ENCODE data around the gene CTSW. TPM values are rescaled to one million over a fixed set of nuclear protein-coding genes. Genes with fewer than 3 reads are reported as not detected.

The CTSW gene
- total and polyA plus RNA-seq, 12 donors: 0.17 to 7.9 (median 0.55) TPM; not detected in 1

- H3K27me3 ChIP-seq: no peaks in the 10 kb centered on the region
- H3K4me3 ChIP-seq: no peak overlapping the region
- peaks cover 0 to 36% (median 4%) of the 10 kb centered on the region in 9 donors for H3K36me3 ChIP-seq
- H3K4me1 ChIP-seq: peaks cover 4 to 25% (median 8%) of the 10 kb centered on the region in 9 donors
- ATAC-seq (no peak), DNase-seq (no peak)
- TF ChIP-seq CTCF (IDR thresholded peaks at IDR 0.05): no peak
- no peaks in the 10 kb centered on the region for H3K9me3 ChIP-seq
- H3K27ac ChIP-seq: no peak overlapping the region
- WGBS, 2 donors: 50 to 61% methylated on average over 2 of the region's 2 CpGs
- intact Hi-C loops (cut with DNase I): no loop called here
Observed at GRCh38 chr11:65925397-65925796, 45.8 kb downstream of the CTSW start.

GRCh38 chr11:65927904-65928397, 48.3 kb downstream of the CTSW start:
- ATAC-seq: peak in 7 of 8 donors; percentile 9 to 56 (median 49)
- H3K27ac ChIP-seq: peak overlapping the region in 4 of 10 donors; percentile 22 to 85 (median 44)

GRCh38 chr11:65928667-65929066, 49.0 kb downstream of the CTSW start:
- H3K27ac ChIP-seq: peak overlapping the region in 1 of 10 donors; percentile 85
- ATAC-seq (no peak), DNase-seq (no peak)
- H3K4me3 ChIP-seq: peak overlapping the region in 1 of 10 donors; percentile 37
- no peaks in the 10 kb centered on the region for H3K9me3 ChIP-seq
- no peak for TF ChIP-seq CTCF (IDR thresholded peaks at IDR 0.05)
- peaks cover 0 to 5% (median 3%) of the 10 kb centered on the region in 7 donors for H3K27me3 ChIP-seq
- intact Hi-C loops (cut with DNase I): no loop called here
- peaks cover 0 to 16% (median 0%) of the 10 kb centered on the region in 9 donors for H3K4me1 ChIP-seq
- WGBS, 2 donors: 62 to 73% methylated on average over 6 of the region's 6 CpGs
- peaks cover 0 to 3% (median 0%) of the 10 kb centered on the region in 9 donors for H3K36me3 ChIP-seq

More at GRCh38 chr11:65927904-65928397, 48.3 kb downstream of the CTSW start:
- intact Hi-C loops (cut with DNase I): no loop called here
- no peak for TF ChIP-seq CTCF (IDR thresholded peaks at IDR 0.05)
- no peaks in the 10 kb centered on the region for H3K9me3 ChIP-seq
- H3K4me3 ChIP-seq: peak overlapping the region in 1 of 10 donors; percentile 37
- H3K27me3 ChIP-seq: peaks cover 0 to 3% (median 0%) of the 10 kb centered on the region in 7 donors
- 55 to 59% methylated on average over 9 of the region's 9 CpGs for WGBS, 2 donors
- peaks cover 0 to 16% (median 0%) of the 10 kb centered on the region in 9 donors for H3K4me1 ChIP-seq
- peaks cover 0 to 10% (median 3%) of the 10 kb centered on the region in 9 donors for H3K36me3 ChIP-seq
- peak in 1 of 2 donors; percentile 33 for DNase-seq

- no peak for DNase-seq
- WGBS, 2 donors: 47 to 52% methylated on average over 13 of the region's 13 CpGs
- peaks cover 0 to 11% (median 3%) of the 10 kb centered on the region in 7 donors for H3K27me3 ChIP-seq
- no peak for ATAC-seq
- H3K9me3 ChIP-seq: no peaks in the 10 kb centered on the region
- H3K4me1 ChIP-seq: peaks cover 0 to 16% (median 0%) of the 10 kb centered on the region in 9 donors
- no peak overlapping the region for H3K4me3 ChIP-seq
- H3K27ac ChIP-seq: no peak overlapping the region
- intact Hi-C loops (cut with DNase I): no loop called here
- no peaks in the 10 kb centered on the region for H3K36me3 ChIP-seq
- no peak for TF ChIP-seq CTCF (IDR thresholded peaks at IDR 0.05)
Observed at GRCh38 chr11:65931773-65932557, 52.3 kb downstream of the CTSW start.
